ENCODE measurements around the gene ADGRF1.

- TF ChIP-seq SMC3 (IDR thresholded peaks at IDR 0.05; ENCODE audit: low read depth, low read length) (no peak), CTCF (IDR thresholded peaks at IDR 0.05) (no peak), TCF12 (IDR thresholded peaks at IDR 0.05) (no peak), YY1 (IDR thresholded peaks at IDR 0.05; ENCODE audit: low read depth) (no peak), SIN3A (IDR thresholded peaks at IDR 0.05; ENCODE audit: borderline replicate concordance, low read depth, low read length) (no peak), JUND (IDR thresholded peaks at IDR 0.05) (no peak), FOXM1 (IDR thresholded peaks at IDR 0.05; ENCODE audit: low read depth) (no peak)
Measured at GRCh38 chr6:47032974-47033765, 9.0 kb downstream of the ADGRF1 start.
